Spleen (tissue), 7 donors: ENCODE results near the gene CDC25C.

ENCODE experiments used
- CTCF ChIP-seq, 11 experiments: fragments of 200-600 bp in 7 of 11; fragments of 450-650 bp in 4 of 11; sonication (generic) in 4 of 11; IDR thresholded peaks in 8 of 11; conservative IDR thresholded peaks in 3 of 11; 1 replicate in 7 of 11; 2 replicates in 4 of 11; pipeline versions ENCODE4 v1.4.0 to v1.8.0; 2016 to 2021; ENCODE audit warnings: antibody characterized with exemption in 11 of 11, inconsistent platforms in 4 of 11, mild to moderate bottlenecking in 1 of 11
- POLR2AphosphoS5 ChIP-seq, 3 donors: sonication (generic); formaldehyde crosslinking; IDR thresholded peaks; one replicate each; pipeline ENCODE4 v1.5.1; 2017; ENCODE audit warnings: antibody characterized with exemption in 3 of 3
- donor health status: DM: no; HTN: no; CAD: no; lungs with moderate emphysema.
- donor health status: DM: no; HTN: no; CAD: no.
- donor health status: DM: no; HTN: no; CAD: no.

GRCh38 chr5:138351056-138351455 is 19.5 kb upstream of the CDC25C start:
- TF ChIP-seq POLR2AphosphoS5 (IDR thresholded peaks at IDR 0.05) (no peak), CTCF (IDR thresholded peaks at IDR 0.05 in 8 of 11, conservative IDR thresholded peaks at IDR 0.05 in 3 of 11) (no peak)
